Fibroblast of lung (primary cell): Measurements from ENCODE around the gene AP3S2. TPM values are rescaled to one million over a fixed set of nuclear protein-coding genes. Genes with fewer than 3 reads are reported as not detected.
A peak's percentile ranks its signal among the peaks of the same experiment; 100 is the strongest.
"Not testable (repeated sequence)": the region's sequence is repeated elsewhere in the genome, so short reads cannot be mapped to it uniquely, and the experiment has no call there.

Experiments used
- DNase-seq, 2 donors: peaks; one replicate each; pipeline versions ENCODE4 v3.0.0 to v3.0.0-alpha.2; 2010; ENCODE audit warnings: low read depth in 2 of 2
- H2AFZ ChIP-seq: 2 replicates; pipeline ENCODE4 v1.5.1; 2012; ENCODE audit warnings: low read length, control low read depth, inconsistent platforms
- H3K27ac ChIP-seq: 2 replicates; pipeline ENCODE4 v1.5.1; 2011; ENCODE audit warnings: low read length, control low read depth; ENCODE audit not compliant: insufficient read depth
- H3K27me3 ChIP-seq: 2 replicates; pipeline ENCODE4 v1.5.1; 2011; ENCODE audit warnings: mild to moderate bottlenecking, low read length; ENCODE audit not compliant: control insufficient read depth, insufficient read depth
- H3K36me3 ChIP-seq: 2 replicates; pipeline ENCODE4 v1.5.1; 2011; ENCODE audit warnings: low read length; ENCODE audit not compliant: control insufficient read depth, insufficient read depth
- H3K4me1 ChIP-seq: 2 replicates; pipeline ENCODE4 v1.5.1; 2011; ENCODE audit warnings: low read length; ENCODE audit not compliant: control insufficient read depth, insufficient read depth; ENCODE audit errors: extremely low read depth
- H3K4me2 ChIP-seq: 2 replicates; pipeline ENCODE4 v1.5.1; 2011; ENCODE audit warnings: low read length, control low read depth; ENCODE audit not compliant: insufficient read depth; ENCODE audit errors: extremely low read depth
- H3K4me3 ChIP-seq, 4 experiments: fragments of 200-600 bp in 1 of 4; sonication (generic) in 1 of 4; replicated peaks in 1 of 4; 2 replicates each; pipeline ENCODE4 v1.5.1; 2011 to 2016; ENCODE audit warnings: low read length in 4 of 4, low read depth in 3 of 4, mild to moderate bottlenecking in 3 of 4, control low read depth in 2 of 4, inconsistent platforms in 1 of 4, mixed read lengths in 1 of 4; ENCODE audit not compliant: insufficient read depth in 1 of 4; ENCODE audit errors: control extremely low read depth in 1 of 4
- H3K79me2 ChIP-seq: 2 replicates; pipeline ENCODE4 v1.5.1; 2012; ENCODE audit warnings: mild to moderate bottlenecking, low read length, inconsistent platforms; ENCODE audit not compliant: control insufficient read depth, insufficient read depth
- H3K9ac ChIP-seq: 2 replicates; pipeline ENCODE4 v1.5.1; 2011; ENCODE audit warnings: mild to moderate bottlenecking, low read length, control low read depth; ENCODE audit not compliant: insufficient read depth
- H3K9me3 ChIP-seq: 2 replicates; pipeline ENCODE4 v1.5.1; 2012; ENCODE audit warnings: low read depth, low read length; ENCODE audit not compliant: control insufficient read depth, insufficient read depth
- H4K20me1 ChIP-seq: 2 replicates; pipeline ENCODE4 v1.5.1; 2011; ENCODE audit warnings: low read length; ENCODE audit not compliant: control insufficient read depth, insufficient read depth; ENCODE audit errors: extremely low read depth
- CTCF ChIP-seq, 2 donors: IDR thresholded peaks in 1 of 2; conservative IDR thresholded peaks in 1 of 2; 1 replicate in 1 of 2; 2 replicates in 1 of 2; pipeline ENCODE4 v1.5.1; 2011 to 2012; ENCODE audit warnings: low read length in 2 of 2, control low read depth in 1 of 2, inconsistent platforms in 1 of 2, low read depth in 1 of 2, mild to moderate bottlenecking in 1 of 2
- EZH2 ChIP-seq: IDR thresholded peaks from 2 replicates; pipeline ENCODE4 v1.5.1; 2012; ENCODE audit warnings: low read length, control low read depth, mild to moderate bottlenecking; ENCODE audit errors: missing control alignments
- polyA plus RNA-seq, 2 donors: library from polyadenylated mRNA; depleted of rRNA in 1 of 2; stranded (reverse) in 1 of 2; unstranded in 1 of 2; fragments of >200 nt; gene quantifications; 2 replicates each; pipeline ENCODE4 v1.2.1, GENCODE V29; 2011 to 2012; ENCODE audit warnings: missing spikeins in 1 of 2
- total RNA-seq: library from RNA; depleted of rRNA; stranded (reverse); fragments of >200 nt; gene quantifications from 2 replicates; pipeline ENCODE4 v1.2.1, GENCODE V29; 2014

The AP3S2 gene
- total and polyA plus RNA-seq, 2 donors (not counting 1 experiment from before 2014, with no cell fraction given): 54.4 to 69.5 TPM

GRCh38 chr15:89836267-89837133 lies 57.3 kb downstream of the AP3S2 start:
- peaks cover 17% of the 10 kb centered on the region for H3K36me3 ChIP-seq
- H3K4me1 ChIP-seq: peaks cover 22% of the 10 kb centered on the region
- no peaks in the 10 kb centered on the region for H3K79me2 ChIP-seq
- H3K9me3 ChIP-seq: no peaks in the 10 kb centered on the region
- H3K9ac ChIP-seq: no peak overlapping the region
- H3K27ac ChIP-seq: peak overlapping the region; percentile 85
- TF ChIP-seq EZH2 (no peak), CTCF (conservative IDR thresholded peaks at IDR 0.05 in 1 of 2, IDR thresholded peaks at IDR 0.05 in 1 of 2; ENCODE audit: low read depth in 1 of 2, low read length in 2 of 2) (no peak)
- no peaks in the 10 kb centered on the region for H3K27me3 ChIP-seq
- no peaks in the 10 kb centered on the region for H4K20me1 ChIP-seq
- peak; percentile 96 to 97 for DNase-seq
- H3K4me3 ChIP-seq: peak overlapping the region in 2 of 4 experiments; percentile 11 to 15
- H3K4me2 ChIP-seq: peak overlapping the region; percentile 39
- H2AFZ ChIP-seq: no peak overlapping the region

- Histone ChIP-seq H3K9me3 (no peaks in the 10 kb centered on the region), H3K27me3 (no peaks in the 10 kb centered on the region), H3K4me1 (peaks cover 23% of the 10 kb centered on the region), H3K36me3 (peaks cover 17% of the 10 kb centered on the region), H4K20me1 (no peaks in the 10 kb centered on the region), H3K27ac (no peak overlapping the region), H2AFZ (no peak overlapping the region), H3K9ac (no peak overlapping the region), H3K4me3 (no peak overlapping the region), H3K79me2 (no peaks in the 10 kb centered on the region), H3K4me2 (no peak overlapping the region)
- no peak for DNase-seq
- no peak for TF ChIP-seq CTCF (conservative IDR thresholded peaks at IDR 0.05 in 1 of 2, IDR thresholded peaks at IDR 0.05 in 1 of 2; ENCODE audit: low read depth in 1 of 2, low read length in 2 of 2)
- no peak for TF ChIP-seq EZH2
Observed at GRCh38 chr15:89835176-89835564, 58.6 kb downstream of the AP3S2 start.

GRCh38 chr15:89834465-89835175 lies 59.2 kb downstream of the AP3S2 start:
- not testable (repeated sequence) for H2AFZ ChIP-seq, H3K27me3 ChIP-seq, H3K79me2 ChIP-seq

More at GRCh38 chr15:89834465-89835175, 59.2 kb downstream of the AP3S2 start:
- H3K4me2 ChIP-seq, DNase-seq, H4K20me1 ChIP-seq, H3K9ac ChIP-seq, H3K9me3 ChIP-seq, H3K4me3 ChIP-seq, H3K27ac ChIP-seq: not testable (repeated sequence)
- H3K4me1 ChIP-seq: peaks cover 25% of the 10 kb centered on the region
- H3K36me3 ChIP-seq: peaks cover 15% of the 10 kb centered on the region
